ENCODE results near the gene LBX2.

Gene LBX2

DNA sequence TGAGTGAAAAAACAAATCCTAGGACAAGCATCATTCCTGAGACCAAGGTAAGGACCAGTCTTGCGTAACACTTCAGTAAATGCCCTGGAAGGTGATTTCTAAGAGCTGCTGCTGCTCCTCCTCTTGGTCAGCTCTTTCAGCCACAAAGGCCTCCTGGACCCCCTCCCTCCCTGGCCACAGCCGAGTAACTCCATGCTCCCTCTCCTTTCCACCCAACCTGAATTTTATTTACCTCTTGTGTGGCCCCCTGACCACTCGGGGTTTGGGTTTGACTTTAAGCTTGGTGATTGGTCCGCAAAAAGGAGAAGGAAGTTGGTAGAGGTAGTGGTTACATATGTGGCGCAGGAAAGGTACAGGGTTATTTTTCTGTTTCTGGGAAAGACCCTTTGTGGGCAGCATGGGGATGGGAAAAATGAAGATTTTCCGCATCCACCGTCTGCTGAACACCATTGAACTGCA is 39.5 kb upstream of the LBX2 start:
- Mint-ChIP-seq H3K4me1 (peaks cover 4% of the 10 kb centered on the region), H3K9me3 (no peaks in the 10 kb centered on the region), H3K4me3 (no peak overlapping the region), H3K27me3 (ENCODE audit: low read depth) (no peaks in the 10 kb centered on the region), H3K27ac (no peak overlapping the region), H3K36me3 (ENCODE audit: low read depth) (peaks cover 7% of the 10 kb centered on the region)
- TF ChIP-seq, protein P1, sequence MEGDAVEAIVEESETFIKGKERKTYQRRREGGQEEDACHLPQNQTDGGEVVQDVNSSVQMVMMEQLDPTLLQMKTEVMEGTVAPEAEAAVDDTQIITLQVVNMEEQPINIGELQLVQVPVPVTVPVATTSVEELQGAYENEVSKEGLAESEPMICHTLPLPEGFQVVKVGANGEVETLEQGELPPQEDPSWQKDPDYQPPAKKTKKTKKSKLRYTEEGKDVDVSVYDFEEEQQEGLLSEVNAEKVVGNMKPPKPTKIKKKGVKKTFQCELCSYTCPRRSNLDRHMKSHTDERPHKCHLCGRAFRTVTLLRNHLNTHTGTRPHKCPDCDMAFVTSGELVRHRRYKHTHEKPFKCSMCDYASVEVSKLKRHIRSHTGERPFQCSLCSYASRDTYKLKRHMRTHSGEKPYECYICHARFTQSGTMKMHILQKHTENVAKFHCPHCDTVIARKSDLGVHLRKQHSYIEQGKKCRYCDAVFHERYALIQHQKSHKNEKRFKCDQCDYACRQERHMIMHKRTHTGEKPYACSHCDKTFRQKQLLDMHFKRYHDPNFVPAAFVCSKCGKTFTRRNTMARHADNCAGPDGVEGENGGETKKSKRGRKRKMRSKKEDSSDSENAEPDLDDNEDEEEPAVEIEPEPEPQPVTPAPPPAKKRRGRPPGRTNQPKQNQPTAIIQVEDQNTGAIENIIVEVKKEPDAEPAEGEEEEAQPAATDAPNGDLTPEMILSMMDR (IDR thresholded peaks at IDR 0.05; ENCODE audit: unreplicated experiment in 3 of 3): no peak

DNA sequence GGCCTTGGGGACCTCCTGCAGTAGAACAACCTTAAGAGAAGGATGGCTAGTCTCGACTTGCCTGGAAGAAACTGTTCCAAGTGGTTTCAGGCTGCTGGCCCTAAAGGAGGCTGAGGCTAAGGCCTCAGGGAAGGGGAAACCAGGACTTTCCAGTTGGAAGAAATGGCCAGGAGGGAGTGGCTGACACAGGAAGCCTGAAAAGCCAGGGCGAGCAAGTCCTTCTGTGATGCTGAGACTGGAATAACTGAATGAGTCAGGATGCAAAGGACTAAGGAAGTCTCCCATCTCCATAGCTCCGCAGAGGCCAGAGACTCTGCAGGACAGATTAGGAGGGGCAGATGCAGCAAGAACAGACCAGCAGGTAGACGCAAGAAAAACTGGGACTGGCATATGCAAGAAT is 37.7 kb upstream of the LBX2 start:
- H3K36me3 Mint-ChIP-seq (ENCODE audit: low read depth): peaks cover 11% of the 10 kb centered on the region
- peaks cover 3% of the 10 kb centered on the region for H3K4me1 Mint-ChIP-seq
- H3K9me3 Mint-ChIP-seq: no peaks in the 10 kb centered on the region
- TF ChIP-seq, protein P1 (IDR thresholded peaks at IDR 0.05; ENCODE audit: unreplicated experiment in 3 of 3): no peak
- H3K27me3 Mint-ChIP-seq (ENCODE audit: low read depth): no peaks in the 10 kb centered on the region
- H3K27ac Mint-ChIP-seq: no peak overlapping the region
- H3K4me3 Mint-ChIP-seq: no peak overlapping the region

DNA sequence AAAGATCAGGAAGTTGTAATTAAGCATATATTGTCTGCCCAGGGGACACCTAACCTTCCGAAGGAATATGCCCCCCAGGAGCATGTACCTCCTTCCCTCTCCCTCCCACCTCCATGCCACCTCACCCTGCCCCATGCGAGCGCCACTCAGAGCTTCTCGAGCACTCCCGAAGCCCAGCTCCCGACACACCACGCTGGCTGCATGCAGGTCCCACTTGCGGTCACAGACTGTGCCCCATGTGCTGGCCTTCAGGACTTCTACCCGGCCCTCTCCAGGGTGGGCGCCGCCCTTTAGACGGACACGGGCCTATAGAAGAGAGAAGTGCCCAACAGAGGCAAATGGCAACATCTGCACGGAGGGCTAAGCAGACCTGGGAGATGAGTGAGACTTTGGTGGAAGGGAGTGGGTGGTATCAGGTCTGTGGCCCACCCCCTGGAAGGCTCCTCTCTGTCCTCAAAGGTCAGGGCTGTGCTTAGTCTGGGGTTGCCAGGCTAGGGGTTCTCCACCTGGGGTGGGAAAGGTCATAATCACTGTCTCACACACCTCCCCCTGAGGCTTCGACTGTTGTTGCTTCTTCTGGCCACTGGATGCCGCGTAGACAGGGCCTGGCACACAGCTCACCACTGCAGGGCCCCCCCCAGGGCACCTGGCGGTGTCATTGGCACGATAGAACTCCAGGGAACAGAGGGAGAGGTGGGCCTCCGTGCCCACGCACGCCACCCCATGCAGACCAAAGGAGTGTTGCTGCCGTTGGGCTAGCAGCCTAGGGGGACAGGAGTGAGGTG is 37.0 kb upstream of the LBX2 start:
- Mint-ChIP-seq H3K27me3 (ENCODE audit: low read depth) (no peaks in the 10 kb centered on the region), H3K9me3 (no peaks in the 10 kb centered on the region), H3K4me1 (peaks cover 6% of the 10 kb centered on the region), H3K4me3 (no peak overlapping the region), H3K36me3 (ENCODE audit: low read depth) (peaks cover 11% of the 10 kb centered on the region), H3K27ac (no peak overlapping the region)
- TF ChIP-seq, protein P1 (IDR thresholded peaks at IDR 0.05; ENCODE audit: unreplicated experiment in 3 of 3): no peak

DNA sequence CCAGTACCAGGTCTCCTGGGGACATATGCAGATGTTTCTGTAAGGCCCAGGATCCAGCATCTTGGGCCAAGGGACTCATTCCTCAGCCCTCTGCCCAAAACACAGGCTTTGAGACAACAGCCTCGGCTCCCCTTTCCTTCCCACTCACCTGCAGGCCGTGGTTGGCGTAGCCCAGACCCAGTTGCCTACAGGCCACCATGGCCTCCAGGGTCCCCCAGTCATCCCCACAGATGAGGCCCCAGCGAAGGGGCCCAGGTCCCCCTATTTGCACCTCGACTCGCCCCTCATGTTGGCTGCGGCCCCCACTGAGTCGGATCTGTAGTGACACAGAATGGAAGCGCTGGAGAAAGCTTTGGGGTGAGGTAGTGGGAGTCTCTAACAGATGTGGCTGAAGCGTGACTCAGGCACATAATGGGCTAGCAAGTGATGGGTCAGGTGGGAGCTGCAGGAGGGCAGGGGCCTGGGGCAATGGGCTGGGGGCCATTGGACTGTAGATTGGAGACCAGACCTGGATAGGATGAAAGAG is 36.1 kb upstream of the LBX2 start:
- Mint-ChIP-seq H3K27me3 (ENCODE audit: low read depth) (no peaks in the 10 kb centered on the region), H3K4me1 (peaks cover 12% of the 10 kb centered on the region), H3K4me3 (no peak overlapping the region), H3K27ac (no peak overlapping the region), H3K36me3 (ENCODE audit: low read depth) (peaks cover 8% of the 10 kb centered on the region), H3K9me3 (no peaks in the 10 kb centered on the region)
- TF ChIP-seq, protein P1 (IDR thresholded peaks at IDR 0.05; ENCODE audit: unreplicated experiment in 3 of 3): no peak

DNA sequence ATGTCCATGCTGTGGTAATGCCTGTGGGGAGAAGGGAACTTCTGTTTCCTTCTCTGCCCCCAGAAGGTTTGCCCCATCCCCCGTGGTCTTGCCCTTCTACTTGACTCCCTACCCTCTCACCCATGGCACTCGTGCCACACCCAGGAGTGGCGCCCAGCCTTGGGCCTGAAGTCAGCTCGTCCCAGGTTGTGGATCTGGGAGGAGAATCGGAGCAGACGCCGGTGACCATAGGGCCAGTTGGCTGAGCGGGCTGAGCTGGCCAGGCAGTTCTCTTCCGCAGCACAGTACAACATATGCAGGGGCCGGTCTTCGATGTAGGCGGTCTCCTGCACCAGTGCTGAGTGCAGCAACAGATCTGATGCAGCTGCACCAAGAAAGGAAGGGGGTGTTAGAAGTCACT is 35.0 kb upstream of the LBX2 start:
- H3K4me1 Mint-ChIP-seq: peaks cover 13% of the 10 kb centered on the region
- no peak overlapping the region for H3K27ac Mint-ChIP-seq
- H3K4me3 Mint-ChIP-seq: no peak overlapping the region
- TF ChIP-seq, protein P1 (IDR thresholded peaks at IDR 0.05; ENCODE audit: unreplicated experiment in 3 of 3): no peak
- no peaks in the 10 kb centered on the region for H3K9me3 Mint-ChIP-seq
- peaks cover 8% of the 10 kb centered on the region for H3K36me3 Mint-ChIP-seq (ENCODE audit: low read depth)
- H3K27me3 Mint-ChIP-seq (ENCODE audit: low read depth): no peaks in the 10 kb centered on the region

DNA sequence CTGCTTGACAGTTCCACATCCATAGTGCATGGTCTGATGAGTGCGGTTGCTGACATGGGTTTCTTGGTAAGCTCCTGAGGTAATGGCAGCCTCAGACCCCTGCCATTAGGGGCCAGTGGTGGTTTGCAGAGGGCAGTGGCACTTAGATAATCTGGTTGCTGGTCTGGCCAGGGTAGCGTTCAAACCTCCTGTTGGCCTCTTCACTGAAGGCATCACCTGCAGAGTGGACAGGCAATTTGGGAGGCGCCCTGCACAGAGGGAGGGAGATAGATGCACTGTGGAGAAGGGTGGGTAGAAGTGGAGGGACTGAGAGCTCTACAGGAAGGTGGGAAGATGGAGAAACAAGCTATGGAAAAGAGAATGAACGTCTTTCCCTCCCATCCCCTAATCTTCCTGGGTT is 34.1 kb upstream of the LBX2 start:
- Mint-ChIP-seq H3K27me3 (ENCODE audit: low read depth) (no peaks in the 10 kb centered on the region), H3K36me3 (ENCODE audit: low read depth) (peaks cover 8% of the 10 kb centered on the region), H3K4me1 (peaks cover 20% of the 10 kb centered on the region), H3K27ac (no peak overlapping the region), H3K4me3 (no peak overlapping the region), H3K9me3 (no peaks in the 10 kb centered on the region)
- TF ChIP-seq, protein P1 (IDR thresholded peaks at IDR 0.05; ENCODE audit: unreplicated experiment in 3 of 3): no peak

All from nephron (organoid).